GM18508 (cell line): Measurements from ENCODE around the gene MX1.

Experiments
- ATAC-seq: cut with Tn5 transposase; IDR thresholded peaks from one replicate; pipeline ENCODE4 v1.9.1; 2021; ENCODE audit warnings: moderate number of reproducible peaks; ENCODE audit not compliant: insufficient read depth, unreplicated experiment

The MX1 gene

GRCh38 chr21:41508415-41509144 is 82.5 kb downstream of the MX1 start:
- ATAC-seq, result no peak
